Calu3 (cell line): ENCODE data around the gene TJP3. TPM values are rescaled to one million over a fixed set of nuclear protein-coding genes. Genes with fewer than 3 reads are reported as not detected.
A peak's percentile ranks its signal among the peaks of the same experiment; 100 is the strongest.

Experiments used
- BruUV-seq: library from RNA; stranded (reverse); fragments of 400-500 nt; replicated peaks from 2 replicates; lab custom pipeline; 2021; lab: Mats Ljungman, UMichigan
- CTCF ChIA-PET: fragments of 300-600 bp; sonication (Branson Sonifier 250); formaldehyde crosslinking; loops from one replicate; lab custom pipeline; 2022; ENCODE audit warnings: antibody characterized with exemption; lab: Charles Lee
- DNase-seq: peaks from one replicate; pipeline ENCODE4 v3.0.0; 2022
- H3K27ac Mint-ChIP-seq: one replicate; pipeline ENCODE4 v1.8.0; 2022; ENCODE audit warnings: mixed read lengths; ENCODE audit not compliant: unreplicated experiment
- H3K27me3 Mint-ChIP-seq: one replicate; pipeline ENCODE4 v1.8.0; 2022; ENCODE audit warnings: mixed read lengths; ENCODE audit not compliant: unreplicated experiment
- H3K36me3 Mint-ChIP-seq: one replicate; pipeline ENCODE4 v1.8.0; 2022; ENCODE audit warnings: mild to moderate bottlenecking, moderate library complexity, mixed read lengths; ENCODE audit not compliant: insufficient read depth, unreplicated experiment
- H3K4me1 Mint-ChIP-seq: one replicate; pipeline ENCODE4 v1.8.0; 2022; ENCODE audit warnings: mild to moderate bottlenecking, low read depth, mixed read lengths; ENCODE audit not compliant: unreplicated experiment
- H3K4me3 Mint-ChIP-seq: one replicate; pipeline ENCODE4 v1.8.0; 2022; ENCODE audit warnings: mild to moderate bottlenecking, low read depth, moderate library complexity, mixed read lengths; ENCODE audit not compliant: unreplicated experiment
- H3K9me3 Mint-ChIP-seq: one replicate; pipeline ENCODE4 v1.8.0; 2022; ENCODE audit warnings: low read depth, mixed read lengths; ENCODE audit not compliant: unreplicated experiment
- CTCF ChIP-seq: fragments of 200-600 bp; IDR thresholded peaks from one replicate; pipeline ENCODE4 v1.8.0; 2022; ENCODE audit warnings: antibody characterized with exemption; ENCODE audit not compliant: unreplicated experiment
- intact Hi-C: fragments of 100-400 bp; cut with micrococcal nuclease; formaldehyde crosslinking; loops from one replicate; pipeline ENCODE4 v1.10.0; 2022; ENCODE audit not compliant: unreplicated experiment
- total RNA-seq: library from RNA; stranded (reverse); gene quantifications from 2 replicates; pipeline ENCODE4 v1.2.3, GENCODE V29; 2022

The TJP3 gene
- total RNA-seq, 1 experiment from 2014 or later = 84.8 TPM

DNA sequence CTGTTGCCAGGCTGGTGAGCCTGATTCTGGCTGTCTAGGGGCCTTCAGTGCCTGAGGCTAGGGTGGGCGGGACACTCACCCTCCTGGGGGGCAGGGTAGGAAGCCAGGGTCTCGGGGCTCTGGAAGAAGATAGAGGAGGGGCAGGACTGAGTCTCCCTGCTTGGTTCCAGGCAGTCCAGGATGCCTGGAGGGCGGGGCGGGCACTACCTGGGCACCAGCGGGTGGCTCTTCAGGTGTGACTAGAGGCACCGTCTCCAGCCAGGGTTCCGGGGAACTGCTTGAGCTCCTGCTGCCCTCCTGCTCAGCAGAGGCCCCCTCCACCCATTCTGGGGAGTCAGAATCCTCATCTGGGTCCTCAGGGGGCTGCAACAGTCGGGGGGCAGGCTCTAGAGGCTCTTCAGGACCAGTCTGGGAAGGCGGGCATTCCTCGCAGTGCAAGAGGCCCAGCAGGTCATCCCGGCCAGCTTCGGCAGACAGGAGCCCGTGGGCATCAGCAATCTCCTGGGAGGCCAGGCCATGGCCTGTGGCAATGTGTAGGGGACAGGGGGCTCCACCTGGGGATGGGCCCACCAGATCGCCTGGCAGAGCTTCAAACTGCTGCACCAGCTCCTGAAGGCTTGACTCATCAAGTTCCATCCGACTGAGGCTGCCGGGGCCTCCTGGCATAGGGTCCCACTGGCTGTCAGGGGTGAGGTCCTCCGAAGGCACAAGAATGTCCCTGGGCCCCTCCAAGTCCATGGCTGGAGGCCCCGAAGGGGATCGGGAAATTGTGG lies 51.5 kb downstream of the TJP3 start:
- Mint-ChIP-seq H3K9me3 (no peaks in the 10 kb centered on the region), H3K36me3 (peaks cover 28% of the 10 kb centered on the region), H3K4me1 (peaks cover 7% of the 10 kb centered on the region), H3K27ac (no peak overlapping the region), H3K4me3 (no peak overlapping the region), H3K27me3 (no peaks in the 10 kb centered on the region)
- intact Hi-C loops = no loop called here
- CTCF ChIA-PET = no interaction called here
- DNase-seq = no peak
- no TSS peak for BruUV-seq
- no peak for TF ChIP-seq CTCF

DNA sequence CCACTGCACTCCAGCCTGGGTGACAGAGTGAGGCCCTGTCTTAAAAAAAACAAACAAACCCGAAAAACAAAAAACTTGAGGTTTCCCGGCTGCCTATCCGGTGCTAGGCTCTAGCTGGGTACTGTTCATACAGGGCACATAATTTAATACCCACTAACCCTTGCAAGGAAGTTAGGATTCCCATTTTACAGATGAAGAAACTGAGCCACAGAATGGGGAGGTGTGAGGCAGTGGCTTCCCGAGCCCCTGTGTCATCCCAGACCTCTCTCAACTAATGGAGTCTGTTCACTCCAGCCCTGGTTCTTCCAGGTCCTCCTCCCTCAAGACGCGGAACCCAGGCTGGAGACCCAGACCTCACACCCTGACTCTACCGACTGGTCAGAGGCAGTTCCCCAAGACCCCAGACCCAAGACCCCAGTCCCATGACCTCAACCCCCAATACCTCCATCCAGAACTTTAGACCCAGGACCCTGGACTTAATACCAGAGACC lies 52.7 kb downstream of the TJP3 start:
- no peak for TF ChIP-seq CTCF

DNA sequence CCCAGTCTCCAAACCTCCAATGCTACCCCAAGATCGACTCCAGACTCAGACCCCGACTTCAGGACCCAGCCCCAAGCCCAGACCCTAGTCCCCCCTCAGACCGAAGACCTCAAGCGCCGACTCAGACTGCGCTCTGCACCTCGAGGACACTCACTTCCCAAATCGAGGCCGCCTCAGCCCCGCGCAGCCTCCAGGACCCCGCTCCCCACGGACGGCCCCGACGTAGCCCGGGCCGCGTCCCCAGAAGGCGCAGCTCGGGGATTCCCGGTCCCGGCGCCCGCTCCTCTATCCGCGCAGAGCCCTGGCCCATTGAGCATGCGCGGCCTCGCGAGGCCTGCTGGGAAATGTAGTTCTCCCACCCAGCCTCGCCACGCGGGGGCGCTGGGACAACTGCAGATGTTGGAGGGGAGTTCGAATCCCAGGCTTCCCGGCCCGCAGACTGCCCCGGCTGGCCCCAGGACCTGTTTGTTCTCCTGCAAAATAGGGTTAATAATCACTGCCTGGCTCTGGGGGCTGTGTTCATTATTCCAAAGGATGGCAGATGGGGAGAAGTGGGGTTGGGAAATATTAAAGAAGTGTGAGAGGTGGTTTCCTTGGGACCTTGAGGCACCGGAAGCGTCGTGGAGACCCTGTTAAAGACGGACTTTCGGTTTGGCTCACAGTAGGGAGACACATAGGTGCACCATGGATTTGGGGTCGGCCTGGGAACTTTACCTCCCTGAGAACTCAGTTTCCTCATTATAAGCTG lies 53.4 kb downstream of the TJP3 start, which contains the start of gene APBA3:
Gene APBA3 (minus strand): TSS at position 311 of the 748 bp plus-strand sequence. CDS start 1,428 bp downstream, outside the sequence.
- H3K27me3 Mint-ChIP-seq = no peaks in the 10 kb centered on the region
- CTCF ChIA-PET = interaction anchor here (1.0 to 2.3 kb wide), 2 partner anchors 53 to 60 kb away, joined by 5 to 7 read pairs; partner anchors contain the start of gene TJP3
- BruUV-seq = no TSS peak
- H3K27ac Mint-ChIP-seq = peak within 1 kb of the TSS; percentile 89
- H3K4me1 Mint-ChIP-seq = peaks cover 7% of the 10 kb centered on the region
- H3K36me3 Mint-ChIP-seq = peaks cover 25% of the 10 kb centered on the region
- peak; percentile 64 for TF ChIP-seq CTCF
- peak within 1 kb of the TSS; percentile 91 for H3K4me3 Mint-ChIP-seq
- intact Hi-C loops = no loop called here
- no peaks in the 10 kb centered on the region for H3K9me3 Mint-ChIP-seq
- DNase-seq = peak; percentile 90

More for the DNA sequence above, 52.7 kb downstream of the TJP3 start:
- Mint-ChIP-seq H3K9me3 (no peaks in the 10 kb centered on the region), H3K4me3 (peak overlapping the region; percentile 91), H3K4me1 (peaks cover 7% of the 10 kb centered on the region), H3K36me3 (peaks cover 21% of the 10 kb centered on the region), H3K27me3 (no peaks in the 10 kb centered on the region), H3K27ac (peak overlapping the region; percentile 80)
- CTCF ChIA-PET = interaction anchor here (2.3 kb wide), 1 partner anchor 52 kb away, joined by 7 read pairs; the partner anchor contains the start of gene TJP3
- intact Hi-C loops = no loop called here
- DNase-seq = no peak
- no TSS peak for BruUV-seq

DNA sequence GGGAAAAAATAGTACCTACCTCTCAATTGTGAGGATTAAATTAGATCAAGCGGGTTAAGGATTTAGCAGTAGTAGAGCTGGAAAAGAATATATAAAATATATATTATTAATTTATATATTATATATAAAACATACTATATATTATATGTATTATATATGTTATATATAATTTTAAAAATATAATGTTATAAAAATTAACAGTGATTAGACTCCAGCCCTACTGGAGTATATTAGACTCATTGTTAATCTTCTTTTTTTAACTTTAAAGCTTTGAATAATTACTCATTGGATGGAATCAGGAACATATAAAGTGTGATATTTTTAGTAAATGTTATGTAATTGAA lies 53.9 kb downstream of the TJP3 start:
- CTCF ChIA-PET = interaction anchor here (1.0 to 2.3 kb wide), 4 partner anchors 52 to 87 kb away, joined by 4 to 7 read pairs (median 6); partner anchors contain the start of gene TJP3
- H3K36me3 Mint-ChIP-seq = peaks cover 26% of the 10 kb centered on the region
- no peak for DNase-seq
- H3K4me3 Mint-ChIP-seq = peak overlapping the region; percentile 91
- H3K4me1 Mint-ChIP-seq = peaks cover 7% of the 10 kb centered on the region
- BruUV-seq = no TSS peak
- no peaks in the 10 kb centered on the region for H3K27me3 Mint-ChIP-seq
- no peaks in the 10 kb centered on the region for H3K9me3 Mint-ChIP-seq
- TF ChIP-seq CTCF = no peak
- peak overlapping the region; percentile 80 for H3K27ac Mint-ChIP-seq
- intact Hi-C loops = no loop called here
